GM10248 (cell line): Measurements from ENCODE around the gene NR5A1.

Source experiments
- CTCF ChIA-PET: fragments of 300-600 bp; sonication (Branson Sonifier 250); formaldehyde crosslinking; extraction: SDS; loops from one replicate; lab custom pipeline; 2021; ENCODE audit warnings: antibody characterized with exemption; lab: Yijun Ruan, JAX
- POLR2A ChIA-PET: fragments of 350-650 bp; sonication (Branson Sonifier 250); formaldehyde crosslinking; extraction: SDS; loops from one replicate; lab custom pipeline; 2020; ENCODE audit warnings: antibody characterized with exemption; lab: Yijun Ruan, JAX
- DNase-seq: peaks from one replicate; pipeline ENCODE4 v3.0.0; 2012; ENCODE audit errors: extremely low spot score
- TF ChIP-seq, protein P1 (sequence below): IDR thresholded peaks from 2 replicates; pipeline ENCODE4 v1.5.1; 2012; ENCODE audit warnings: mild to moderate bottlenecking, low read depth; ENCODE audit errors: extremely low read depth, missing control alignments, control extremely low read depth

NR5A1 gene

DNA sequence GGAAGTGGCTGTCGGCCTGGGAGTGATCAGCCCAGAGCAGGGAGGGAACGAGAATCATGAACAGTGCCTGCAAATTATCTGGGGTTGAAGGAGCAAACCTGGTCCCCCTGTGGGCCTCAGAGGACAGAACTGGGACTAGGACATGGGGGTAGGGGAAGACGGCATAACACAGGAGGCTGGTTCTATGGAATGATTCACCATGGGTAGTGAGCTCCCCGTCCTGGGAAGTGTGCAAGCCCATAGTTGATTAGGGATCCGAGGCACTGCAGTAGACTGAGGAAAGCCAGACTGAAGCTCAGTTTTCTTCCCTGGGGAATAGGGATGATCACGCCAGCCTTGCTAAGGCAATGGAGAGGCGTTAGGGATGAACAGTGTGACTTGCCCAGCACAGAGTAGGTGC, 51.4 kb downstream of the NR5A1 start:
- TF ChIP-seq, protein P1, sequence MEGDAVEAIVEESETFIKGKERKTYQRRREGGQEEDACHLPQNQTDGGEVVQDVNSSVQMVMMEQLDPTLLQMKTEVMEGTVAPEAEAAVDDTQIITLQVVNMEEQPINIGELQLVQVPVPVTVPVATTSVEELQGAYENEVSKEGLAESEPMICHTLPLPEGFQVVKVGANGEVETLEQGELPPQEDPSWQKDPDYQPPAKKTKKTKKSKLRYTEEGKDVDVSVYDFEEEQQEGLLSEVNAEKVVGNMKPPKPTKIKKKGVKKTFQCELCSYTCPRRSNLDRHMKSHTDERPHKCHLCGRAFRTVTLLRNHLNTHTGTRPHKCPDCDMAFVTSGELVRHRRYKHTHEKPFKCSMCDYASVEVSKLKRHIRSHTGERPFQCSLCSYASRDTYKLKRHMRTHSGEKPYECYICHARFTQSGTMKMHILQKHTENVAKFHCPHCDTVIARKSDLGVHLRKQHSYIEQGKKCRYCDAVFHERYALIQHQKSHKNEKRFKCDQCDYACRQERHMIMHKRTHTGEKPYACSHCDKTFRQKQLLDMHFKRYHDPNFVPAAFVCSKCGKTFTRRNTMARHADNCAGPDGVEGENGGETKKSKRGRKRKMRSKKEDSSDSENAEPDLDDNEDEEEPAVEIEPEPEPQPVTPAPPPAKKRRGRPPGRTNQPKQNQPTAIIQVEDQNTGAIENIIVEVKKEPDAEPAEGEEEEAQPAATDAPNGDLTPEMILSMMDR, result no peak
- POLR2A ChIA-PET, result no interaction called here
- CTCF ChIA-PET, result interaction anchor here (0.9 kb wide), 1 partner anchor 81 kb away, joined by 3 read pairs; no protein-coding TSS in a partner anchor
- DNase-seq, result no peak

- TF ChIP-seq, protein P1, result no peak
- CTCF ChIA-PET, result no interaction called here
- POLR2A ChIA-PET, result interaction anchor here (0.6 kb wide), 1 partner anchor 1077 kb away, joined by 3 read pairs; no protein-coding TSS in a partner anchor
- no peak for DNase-seq
These were observed 52.3 kb downstream of the NR5A1 start for GRCh38 chr9:124454791-124455443.

DNA sequence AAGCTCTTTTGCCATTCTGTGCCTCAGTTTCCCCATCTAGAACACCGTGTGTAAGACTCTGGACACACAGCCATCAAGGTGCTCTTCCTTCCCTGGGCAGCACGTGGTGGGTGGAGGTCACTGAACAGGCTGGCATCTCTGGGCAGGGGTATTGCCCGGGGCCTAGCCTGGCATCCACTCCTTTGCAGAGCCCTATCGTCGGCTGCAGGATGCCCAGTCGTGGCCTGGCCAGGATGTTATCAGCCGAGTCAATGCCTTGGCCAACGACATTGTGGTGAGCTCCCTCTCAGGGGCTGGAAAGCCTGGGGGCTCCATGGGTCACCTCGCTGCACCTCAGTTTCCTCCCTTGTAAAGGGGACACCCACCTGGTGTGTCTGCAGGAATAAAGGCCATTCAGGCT, 52.9 kb downstream of the NR5A1 start:
- ChIA-PET CTCF (interaction anchor here (1.1 kb wide), 1 partner anchor 29 kb away, joined by 3 read pairs; no protein-coding TSS in a partner anchor), POLR2A (interaction anchor here (0.6 kb wide), 1 partner anchor 1076 kb away, joined by 3 read pairs; no protein-coding TSS in a partner anchor)
- no peak for DNase-seq
- TF ChIP-seq, protein P1, result no peak

GRCh38 chr9:124453586-124454191, 53.5 kb downstream of the NR5A1 start:
- TF ChIP-seq, protein P1, result no peak
- POLR2A ChIA-PET, result no interaction called here
- CTCF ChIA-PET, result interaction anchor here (1.1 kb wide), 1 partner anchor 29 kb away, joined by 3 read pairs; no protein-coding TSS in a partner anchor
- DNase-seq, result no peak

DNA sequence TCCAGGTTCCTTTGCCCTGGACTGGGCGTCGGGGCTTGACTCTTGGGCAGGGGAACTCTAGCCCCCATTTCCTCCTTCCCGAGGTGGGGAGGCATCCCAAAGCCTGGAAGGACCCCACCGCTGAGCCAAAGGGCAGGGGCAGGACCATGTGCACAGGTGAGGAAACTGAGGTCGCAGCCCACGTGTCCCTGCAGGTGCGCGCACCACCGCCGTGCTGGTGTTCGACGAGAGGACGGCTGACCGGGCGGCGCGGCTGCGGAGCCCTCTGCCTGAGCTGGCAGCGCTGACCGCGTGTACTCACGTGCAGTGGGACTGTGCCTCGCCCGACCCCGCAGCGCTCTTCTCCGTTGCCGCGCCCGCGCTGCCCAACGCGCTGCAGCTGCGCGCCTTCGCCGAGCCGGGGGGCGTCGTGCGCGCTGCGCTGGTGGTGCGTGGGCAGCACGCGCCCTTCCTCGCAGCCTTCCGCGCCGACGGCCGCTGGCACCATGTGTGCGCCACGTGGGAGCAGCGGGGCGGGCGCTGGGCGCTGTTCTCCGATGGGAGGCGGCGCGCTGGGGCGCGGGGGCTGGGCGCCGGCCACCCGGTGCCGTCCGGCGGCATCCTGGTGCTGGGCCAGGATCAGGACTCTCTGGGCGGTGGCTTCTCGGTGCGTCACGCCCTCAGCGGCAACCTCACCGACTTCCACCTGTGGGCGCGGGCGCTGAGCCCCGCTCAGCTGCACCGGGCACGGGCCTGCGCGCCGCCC, 54.2 kb downstream of the NR5A1 start:
- CTCF ChIA-PET, result interaction anchor here (1.0 to 1.7 kb wide), 3 partner anchors 28 to 326 kb away, joined by 3 to 5 read pairs (median 3); no protein-coding TSS in a partner anchor
- POLR2A ChIA-PET, result no interaction called here
- TF ChIP-seq, protein P1, result no peak
- no peak for DNase-seq

DNA sequence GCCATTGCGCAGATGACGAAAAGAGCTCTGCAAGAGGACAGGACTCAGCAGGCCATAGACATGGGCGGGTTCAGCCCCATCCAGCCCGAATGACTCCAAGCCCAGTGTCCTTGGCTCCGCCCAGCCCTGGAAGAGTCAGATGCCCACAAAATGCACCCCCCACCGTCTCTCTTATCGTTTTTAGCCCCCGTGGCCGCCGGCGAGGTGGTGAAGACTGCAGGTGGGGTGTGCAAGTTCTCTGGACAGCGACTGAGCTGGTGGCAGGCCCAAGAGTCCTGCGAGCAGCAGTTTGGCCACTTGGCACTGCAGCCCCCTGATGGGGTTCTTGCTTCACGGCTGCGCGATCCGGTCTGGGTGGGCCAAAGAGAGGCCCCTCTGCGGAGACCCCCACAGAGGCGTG, 54.9 kb downstream of the NR5A1 start:
- ChIA-PET POLR2A (no interaction called here), CTCF (interaction anchor here (1.0 to 1.7 kb wide), 3 partner anchors 32 to 326 kb away, joined by 3 to 5 read pairs (median 3); no protein-coding TSS in a partner anchor)
- TF ChIP-seq, protein P1, result no peak
- DNase-seq, result peak; percentile 14
